ENCODE results near the gene UNG. TPM values are rescaled to one million over a fixed set of nuclear protein-coding genes. Genes with fewer than 3 reads are reported as not detected.

UNG gene
- total and polyA plus RNA-seq, 9 of the 15 experiments (the other 6 are each of a cell fraction or from before 2014, with no cell fraction given), result 8.4 to 59.8 (median 41.0) TPM

GRCh38 chr12:109052414-109053323 lies 44.7 kb upstream of the UNG start, which contains the start of gene USP30 (continued):
- TF ChIP-seq ZBTB33 (CRISPR knock-in tag; IDR thresholded peaks at IDR 0.05) (no peak), HOXB6 (CRISPR knock-in tag; IDR thresholded peaks at IDR 0.05; ENCODE audit: borderline replicate concordance) (no peak), ZNF398 (CRISPR knock-in tag; IDR thresholded peaks at IDR 0.05) (no peak), HMG20A (CRISPR knock-in tag; conservative IDR thresholded peaks at IDR 0.05) (no peak), L3MBTL2 (IDR thresholded peaks at IDR 0.05) (peak; percentile 43), SIX5 (IDR thresholded peaks at IDR 0.05; ENCODE audit: borderline replicate concordance in 1 of 2, insufficient read depth in 1 of 2, low read depth in 1 of 2, low read length in 2 of 2) (peak; percentile 67 to 76; a peak in 3 of 4 replicates), NFRKB (IDR thresholded peaks at IDR 0.05; ENCODE audit: low read depth) (no peak), ZNF311 (CRISPR knock-in tag; IDR thresholded peaks at IDR 0.05) (no peak), MTA3 (IDR thresholded peaks at IDR 0.05; ENCODE audit: borderline replicate concordance) (peak; percentile 83), CXXC5 (CRISPR knock-in tag; IDR thresholded peaks at IDR 0.05) (peak; percentile 70), ZNF175 (CRISPR knock-in tag; IDR thresholded peaks at IDR 0.05; ENCODE audit: low read depth) (no peak), ADNP (tag; IDR thresholded peaks at IDR 0.05) (no peak), NFIC (IDR thresholded peaks at IDR 0.05) (peak; percentile 72), E2F5 (CRISPR knock-in tag; IDR thresholded peaks at IDR 0.05) (peak; percentile 61; the same call in 1 of the 2 replicates), KAT2B (IDR thresholded peaks at IDR 0.05; ENCODE audit: low read depth, low read length) (no peak), ZBTB17 (CRISPR knock-in tag; IDR thresholded peaks at IDR 0.05) (peak; percentile 42; the same call in 1 of the 2 replicates), UBTF (IDR thresholded peaks at IDR 0.05; ENCODE audit: borderline replicate concordance in 1 of 2, low read depth in 2 of 2, low read length in 2 of 2) (peak; percentile 78 to 94; a peak in 3 of 4 replicates), STAG1 (CRISPR knock-in tag; IDR thresholded peaks at IDR 0.05; ENCODE audit: borderline replicate concordance) (no peak), BCL6 (CRISPR knock-in tag; IDR thresholded peaks at IDR 0.05) (no peak), ZNF232 (CRISPR knock-in tag; IDR thresholded peaks at IDR 0.05) (no peak), TBL1XR1 (IDR thresholded peaks at IDR 0.05; ENCODE audit: low read length in 2 of 2) (peak; percentile 51 to 58; a peak in 1 of 4 replicates)

Measured in K562 (cell line).